NCI-H128 (cell line): ENCODE results near the gene TMEM108.

Experiments
- DNase-seq: peaks from one replicate; lab custom pipeline; 2025; ENCODE audit not compliant: unreplicated experiment; lab: John Stamatoyannopoulos, UW

Gene TMEM108

DNA sequence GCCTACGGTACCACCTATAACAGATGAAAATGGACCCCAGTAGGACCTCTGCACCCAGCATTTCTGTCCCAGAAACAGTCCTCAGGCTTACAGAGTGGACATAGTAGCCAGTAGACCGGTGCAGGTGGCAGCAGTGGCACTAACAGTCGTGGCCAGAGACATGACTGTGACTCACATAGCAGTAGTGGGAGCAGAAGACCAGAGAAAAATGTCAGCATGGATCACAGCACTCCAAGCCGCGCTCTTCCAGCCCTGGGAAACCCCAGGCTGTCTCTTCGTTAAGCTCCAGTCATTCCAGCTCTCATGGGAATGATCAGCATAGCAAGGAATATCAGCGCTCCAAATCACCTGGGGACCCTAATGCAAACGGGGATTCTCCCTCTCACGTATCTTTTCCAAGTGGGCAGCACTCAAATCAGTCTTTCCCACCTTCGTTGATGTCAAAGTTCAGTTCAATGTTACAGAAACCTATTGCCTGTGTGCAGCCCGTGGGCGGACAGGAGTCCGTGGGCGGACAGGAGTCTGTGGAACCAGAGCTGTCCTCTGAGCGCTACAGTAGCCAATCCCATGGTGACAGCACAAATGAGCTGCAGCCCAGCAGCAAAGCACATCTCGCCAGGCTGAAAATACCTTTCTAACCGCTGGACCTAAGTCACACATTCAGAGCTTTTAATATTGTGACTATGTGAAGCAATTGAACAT, 372.2 kb downstream of the TMEM108 start:
- DNase-seq, result no peak

- no peak for DNase-seq
These were observed 374.3 kb downstream of the TMEM108 start for GRCh38 chr3:133412183-133413132.

GRCh38 chr3:133413161-133414020, 375.2 kb downstream of the TMEM108 start:
- no peak for DNase-seq

DNA sequence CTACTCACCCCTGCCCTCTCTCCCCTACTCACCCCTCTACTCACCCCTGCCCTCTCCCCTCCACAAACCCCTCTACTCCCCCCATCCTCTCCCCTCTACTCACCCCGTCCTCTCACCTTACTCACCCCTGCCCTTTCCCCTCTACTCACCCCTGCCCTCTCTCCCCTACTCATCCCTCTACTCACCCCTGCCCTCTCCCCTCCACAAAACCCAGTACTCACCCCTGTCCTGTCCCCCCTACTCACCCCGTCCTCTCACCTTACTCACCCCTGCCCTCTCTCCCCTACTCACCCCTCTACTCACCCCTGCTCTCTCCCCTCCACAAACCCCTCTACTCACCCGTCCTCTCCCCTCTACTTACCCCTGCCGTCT, 375.8 kb downstream of the TMEM108 start:
- DNase-seq, result no peak

GRCh38 chr3:133418361-133418760, 380.2 kb downstream of the TMEM108 start:
- DNase-seq, result no peak

- DNase-seq, result no peak
These were observed 381.1 kb downstream of the TMEM108 start for GRCh38 chr3:133419151-133419909.

GRCh38 chr3:133424937-133425869, 387.0 kb downstream of the TMEM108 start:
- no peak for DNase-seq

- no peak for DNase-seq
These were observed 387.7 kb downstream of the TMEM108 start for GRCh38 chr3:133425898-133426297.

DNA sequence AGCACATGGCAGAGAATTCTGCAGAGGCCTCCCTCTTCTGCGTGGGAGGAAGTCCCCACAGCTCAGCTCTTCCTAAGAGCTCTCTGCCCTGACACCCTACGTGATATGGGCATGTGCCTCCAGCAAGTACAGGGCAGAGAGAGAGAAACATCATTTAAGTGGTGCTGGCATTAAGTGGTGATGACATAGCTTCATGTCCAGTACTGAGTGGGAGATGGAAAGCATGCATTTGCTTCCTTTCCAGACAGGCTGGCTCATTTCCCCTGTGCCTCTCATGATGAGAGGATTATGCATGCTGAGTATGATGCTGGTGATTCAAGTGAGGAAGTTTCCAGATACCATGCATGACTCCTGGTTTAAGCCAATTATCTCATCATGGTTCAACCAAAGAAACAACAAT, 388.5 kb downstream of the TMEM108 start:
- DNase-seq, result no peak

- DNase-seq, result no peak
These were observed 390.4 kb downstream of the TMEM108 start for GRCh38 chr3:133428552-133428951.

GRCh38 chr3:133429063-133429462, 390.9 kb downstream of the TMEM108 start:
- no peak for DNase-seq

DNA sequence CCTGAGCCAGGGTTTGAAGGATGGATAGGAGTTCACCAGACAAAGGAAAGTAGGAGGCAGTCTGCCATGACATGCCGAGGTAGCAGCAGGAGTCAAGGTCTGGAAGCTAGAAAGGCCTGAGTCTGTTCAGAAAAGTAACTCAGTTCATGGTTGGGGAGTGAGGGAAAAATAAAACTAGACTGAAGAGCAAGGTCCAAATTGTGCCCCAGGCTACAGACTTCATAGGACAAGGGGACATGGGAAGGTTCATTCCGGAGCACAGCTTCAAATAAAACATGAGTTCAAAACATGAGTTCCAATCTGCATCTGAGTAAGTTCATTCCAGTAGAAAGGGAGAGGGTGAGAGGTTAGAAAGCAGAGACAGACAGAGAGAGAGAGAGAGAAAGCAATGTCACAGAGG, 401.4 kb downstream of the TMEM108 start:
- DNase-seq, result no peak

- DNase-seq, result no peak
These were observed 402.5 kb downstream of the TMEM108 start for GRCh38 chr3:133440652-133441051.

GRCh38 chr3:133441867-133442270, 403.7 kb downstream of the TMEM108 start:
- no peak for DNase-seq

GRCh38 chr3:133442518-133442917, 404.3 kb downstream of the TMEM108 start:
- no peak for DNase-seq

GRCh38 chr3:133443649-133444422, 405.6 kb downstream of the TMEM108 start:
- no peak for DNase-seq

- DNase-seq, result no peak
These were observed 406.2 kb downstream of the TMEM108 start for GRCh38 chr3:133444423-133444774.

DNA sequence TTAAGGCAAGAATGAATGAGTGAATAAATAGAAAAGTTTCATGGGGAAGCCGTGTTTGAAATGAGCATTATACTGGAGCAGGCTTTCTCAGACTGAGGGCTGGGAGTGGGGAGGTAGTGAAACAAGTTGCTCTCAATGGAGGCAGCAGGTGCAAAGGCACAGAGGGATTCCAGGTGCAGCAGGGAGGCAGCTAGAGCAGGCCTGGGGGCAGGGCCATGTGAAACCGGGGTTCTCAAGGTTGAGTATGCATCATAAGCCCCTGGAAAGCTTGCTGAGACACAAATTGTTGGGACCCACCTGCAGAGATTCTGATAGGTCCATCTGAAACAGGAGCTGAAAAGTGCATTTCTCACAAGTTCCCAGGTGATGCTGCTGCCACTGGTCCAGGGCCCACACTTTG, 406.9 kb downstream of the TMEM108 start:
- DNase-seq, result no peak
